ENCODE data around the gene CRYBG1. TPM values are rescaled to one million over a fixed set of nuclear protein-coding genes. Genes with fewer than 3 reads are reported as not detected.
A peak's percentile ranks its signal among the peaks of the same experiment; 100 is the strongest.

CRYBG1 gene
- total and polyA plus RNA-seq, 2 of the 13 experiments (the other 11 are each of a cell fraction or from before 2014, with no cell fraction given) = 10.1 to 21.9 TPM

- ATAC-seq = peak; percentile 83
- no peaks in the 10 kb centered on the region for H3K9me3 ChIP-seq (ENCODE audit: low read length)
- no peak for TF ChIP-seq ELK4 (CRISPR knock-in tag; IDR thresholded peaks at IDR 0.05; ENCODE audit: borderline replicate concordance)
- TF ChIP-seq CERS6 (CRISPR knock-in tag; IDR thresholded peaks at IDR 0.05) = no peak
- no peak for TF ChIP-seq TIGD3 (CRISPR knock-in tag; IDR thresholded peaks at IDR 0.05; ENCODE audit: borderline replicate concordance)
- TF ChIP-seq MXD3 (CRISPR knock-in tag; IDR thresholded peaks at IDR 0.05) = no peak
- TF ChIP-seq GATAD2A (CRISPR knock-in tag; IDR thresholded peaks at IDR 0.05) = peak; percentile 58; the same call in 1 of the 2 replicates
- no peak for TF ChIP-seq SKIL (CRISPR knock-in tag; IDR thresholded peaks at IDR 0.05; ENCODE audit: borderline replicate concordance)
- TF ChIP-seq NCOR1 (IDR thresholded peaks at IDR 0.05; ENCODE audit: borderline replicate concordance, low read length) = peak; percentile 62; the same call in 1 of the 2 replicates
- TF ChIP-seq ZMYM4 (CRISPR knock-in tag; IDR thresholded peaks at IDR 0.05) = no peak
- TF ChIP-seq HNRNPH1 (optimal IDR thresholded peaks at IDR 0.05; ENCODE audit: low read depth, low read length) = no peak
- TF ChIP-seq KDM4B (CRISPR knock-in tag; IDR thresholded peaks at IDR 0.05) = no peak
- TF ChIP-seq BHLHE40 (IDR thresholded peaks at IDR 0.05; ENCODE audit: low read length) = no peak
- TF ChIP-seq NPAS2 (CRISPR knock-in tag; IDR thresholded peaks at IDR 0.05; ENCODE audit: borderline replicate concordance) = no peak
- TF ChIP-seq KLF9 (CRISPR knock-in tag; IDR thresholded peaks at IDR 0.05; ENCODE audit: low read depth) = no peak
- TF ChIP-seq PPARG (CRISPR knock-in tag; conservative IDR thresholded peaks at IDR 0.05) = peak; percentile 77; the same call in 1 of the 2 replicates
- peak in 1 of 2 experiments; percentile 41; a peak in 1 of 4 replicates for TF ChIP-seq EP300 (IDR thresholded peaks at IDR 0.05; ENCODE audit: low read depth in 2 of 2, low read length in 2 of 2)
- TF ChIP-seq EP300 (CRISPR knock-in tag; IDR thresholded peaks at IDR 0.05; ENCODE audit: borderline replicate concordance) = no peak
- no peak for TF ChIP-seq ZNF75D (CRISPR knock-in tag; IDR thresholded peaks at IDR 0.05; ENCODE audit: borderline replicate concordance)
- no peak for TF ChIP-seq ZBTB7A (CRISPR knock-in tag; IDR thresholded peaks at IDR 0.05)
- 0 out of 2 replicates have a peak, but pooled peaks have one; percentile 46 for TF ChIP-seq HMG20B (CRISPR knock-in tag; conservative IDR thresholded peaks at IDR 0.05)
- TF ChIP-seq PAWR (CRISPR knock-in tag; IDR thresholded peaks at IDR 0.05; ENCODE audit: borderline replicate concordance) = no peak
Observed at GRCh38 chr6:106540907-106541306, 180.4 kb downstream of the CRYBG1 start.

More at GRCh38 chr6:106540907-106541306, 180.4 kb downstream of the CRYBG1 start:
- Histone ChIP-seq H3K4me1 (ENCODE audit: insufficient read depth, low read length) (peaks cover 34% of the 10 kb centered on the region), H3K27me3 (ENCODE audit: control insufficient read depth in 1 of 2, insufficient read depth in 2 of 2, low read length in 2 of 2) (no peaks in the 10 kb centered on the region), H3K4me2 (ENCODE audit: low read depth, low read length) (peak overlapping the region; percentile 49), H3K79me2 (ENCODE audit: insufficient read depth, low read length) (no peaks in the 10 kb centered on the region), H3K4me3 (replicated peaks in 1 of 3; ENCODE audit: insufficient read depth in 1 of 3, low read depth in 2 of 3, low read length in 3 of 3) (no peak overlapping the region), H3K36me3 (replicated peaks in 1 of 2; ENCODE audit: control insufficient read depth in 1 of 2, insufficient read depth in 2 of 2, low read length in 2 of 2) (peaks cover 5 to 15% of the 10 kb centered on the region in 2 experiments; a peak in 3 of 5 replicates), H2AFZ (ENCODE audit: low read length) (no peak overlapping the region), H4K20me1 (ENCODE audit: insufficient read depth, low read length) (no peaks in the 10 kb centered on the region), H3K27ac (ENCODE audit: extremely low read length, insufficient read depth, low read length) (peak overlapping the region; percentile 72), H3K9ac (ENCODE audit: insufficient read depth, low read depth, low read length) (no peak overlapping the region)
- POLR2A ChIA-PET = no interaction called here
- FAIRE-seq (no peak), DNase-seq (ENCODE audit: low spot score) (peak; percentile 80)
- in situ Hi-C loops (cut with HindIII; ENCODE audit: extremely low pct_ligation_motif_present, low pct_unique_long_range_greater_than_20kb) (no loop called here), intact Hi-C loops (cut with micrococcal nuclease; ENCODE audit: unreplicated experiment) (no loop called here)
- BruUV-seq (replicated peaks) = no TSS peak
- CTCF ChIA-PET (ENCODE audit: low intra/inter-chr PET ratio, low total read pairs) = no interaction called here
- 16% methylated on average over 6 of the region's 6 CpGs for WGBS (ENCODE audit: low lambda C conversion rate)
